PFSK-1 (cell line): ENCODE results near the gene TET2.

Experiments used
- FOXP2 ChIP-seq: optimal IDR thresholded peaks from 2 replicates; pipeline ENCODE3; 2011; ENCODE audit warnings: borderline replicate concordance, control low read depth, inconsistent platforms; ENCODE audit not compliant: insufficient read depth; ENCODE audit errors: extremely low read length, extremely low read depth
- POLR2AphosphoS5 ChIP-seq: IDR thresholded peaks from 2 replicates; pipeline ENCODE4 v1.6.1; 2012; ENCODE audit warnings: low read depth, mild to moderate bottlenecking, control low read depth, low read length, moderate library complexity
- SIN3A ChIP-seq: IDR thresholded peaks from 2 replicates; pipeline ENCODE4 v1.6.1; 2012; ENCODE audit warnings: mild to moderate bottlenecking, low read length, moderate library complexity, borderline replicate concordance; ENCODE audit not compliant: insufficient read depth
- TAF1 ChIP-seq: IDR thresholded peaks from 2 replicates; pipeline ENCODE4 v1.6.1; 2012; ENCODE audit warnings: low read length, control low read depth, borderline replicate concordance; ENCODE audit not compliant: insufficient read depth
- TF ChIP-seq, protein P1 (sequence below), 2 experiments: IDR thresholded peaks; 2 replicates each; pipeline versions ENCODE4 v1.6.1 to v1.8.0; 2011 to 2012; ENCODE audit warnings: low read depth in 2 of 2, low read length in 2 of 2, control low read depth in 1 of 2, inconsistent platforms in 1 of 2, mild to moderate bottlenecking in 1 of 2, moderate library complexity in 1 of 2; ENCODE audit not compliant: insufficient read depth in 1 of 2

Gene TET2

DNA sequence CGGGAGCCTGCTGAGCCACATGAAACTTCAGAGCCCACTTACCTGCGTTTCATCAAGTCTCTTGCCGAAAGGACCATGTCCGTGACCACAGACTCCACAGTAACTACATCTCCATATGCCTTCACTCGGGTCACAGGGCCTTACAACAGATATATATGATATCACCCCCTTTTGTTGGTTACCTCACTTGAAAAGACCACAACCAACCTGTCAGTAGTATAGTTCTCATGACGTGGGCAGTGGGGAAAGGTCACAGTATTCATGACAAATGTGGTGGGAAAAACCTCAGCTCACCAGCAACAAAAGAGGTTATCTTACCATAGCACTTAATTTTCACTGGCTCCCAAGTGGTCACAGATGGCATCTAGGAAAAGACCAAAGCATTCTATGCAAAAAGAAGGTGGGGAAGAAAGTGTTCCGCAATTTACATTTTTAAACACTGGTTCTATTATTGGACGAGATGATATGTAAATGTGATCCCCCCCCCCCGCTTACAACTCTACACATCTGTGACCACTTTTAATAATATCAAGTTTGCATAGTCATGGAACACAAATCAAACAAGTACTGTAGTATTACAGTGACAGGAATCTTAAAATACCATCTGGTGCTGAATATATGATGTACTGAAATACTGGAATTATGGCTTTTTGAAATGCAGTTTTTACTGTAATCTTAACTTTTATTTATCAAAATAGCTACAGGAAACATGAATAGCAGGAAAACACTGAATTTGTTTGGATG, 129.9 kb downstream of the TET2 start:
- no peak for TF ChIP-seq POLR2AphosphoS5
- TF ChIP-seq, protein P1, sequence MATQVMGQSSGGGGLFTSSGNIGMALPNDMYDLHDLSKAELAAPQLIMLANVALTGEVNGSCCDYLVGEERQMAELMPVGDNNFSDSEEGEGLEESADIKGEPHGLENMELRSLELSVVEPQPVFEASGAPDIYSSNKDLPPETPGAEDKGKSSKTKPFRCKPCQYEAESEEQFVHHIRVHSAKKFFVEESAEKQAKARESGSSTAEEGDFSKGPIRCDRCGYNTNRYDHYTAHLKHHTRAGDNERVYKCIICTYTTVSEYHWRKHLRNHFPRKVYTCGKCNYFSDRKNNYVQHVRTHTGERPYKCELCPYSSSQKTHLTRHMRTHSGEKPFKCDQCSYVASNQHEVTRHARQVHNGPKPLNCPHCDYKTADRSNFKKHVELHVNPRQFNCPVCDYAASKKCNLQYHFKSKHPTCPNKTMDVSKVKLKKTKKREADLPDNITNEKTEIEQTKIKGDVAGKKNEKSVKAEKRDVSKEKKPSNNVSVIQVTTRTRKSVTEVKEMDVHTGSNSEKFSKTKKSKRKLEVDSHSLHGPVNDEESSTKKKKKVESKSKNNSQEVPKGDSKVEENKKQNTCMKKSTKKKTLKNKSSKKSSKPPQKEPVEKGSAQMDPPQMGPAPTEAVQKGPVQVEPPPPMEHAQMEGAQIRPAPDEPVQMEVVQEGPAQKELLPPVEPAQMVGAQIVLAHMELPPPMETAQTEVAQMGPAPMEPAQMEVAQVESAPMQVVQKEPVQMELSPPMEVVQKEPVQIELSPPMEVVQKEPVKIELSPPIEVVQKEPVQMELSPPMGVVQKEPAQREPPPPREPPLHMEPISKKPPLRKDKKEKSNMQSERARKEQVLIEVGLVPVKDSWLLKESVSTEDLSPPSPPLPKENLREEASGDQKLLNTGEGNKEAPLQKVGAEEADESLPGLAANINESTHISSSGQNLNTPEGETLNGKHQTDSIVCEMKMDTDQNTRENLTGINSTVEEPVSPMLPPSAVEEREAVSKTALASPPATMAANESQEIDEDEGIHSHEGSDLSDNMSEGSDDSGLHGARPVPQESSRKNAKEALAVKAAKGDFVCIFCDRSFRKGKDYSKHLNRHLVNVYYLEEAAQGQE (IDR thresholded peaks at IDR 0.05; ENCODE audit: insufficient read depth in 1 of 2, low read depth in 2 of 2, low read length in 2 of 2), result no peak
- TF ChIP-seq FOXP2, result no peak
- TF ChIP-seq TAF1, result no peak
- no peak for TF ChIP-seq SIN3A

DNA sequence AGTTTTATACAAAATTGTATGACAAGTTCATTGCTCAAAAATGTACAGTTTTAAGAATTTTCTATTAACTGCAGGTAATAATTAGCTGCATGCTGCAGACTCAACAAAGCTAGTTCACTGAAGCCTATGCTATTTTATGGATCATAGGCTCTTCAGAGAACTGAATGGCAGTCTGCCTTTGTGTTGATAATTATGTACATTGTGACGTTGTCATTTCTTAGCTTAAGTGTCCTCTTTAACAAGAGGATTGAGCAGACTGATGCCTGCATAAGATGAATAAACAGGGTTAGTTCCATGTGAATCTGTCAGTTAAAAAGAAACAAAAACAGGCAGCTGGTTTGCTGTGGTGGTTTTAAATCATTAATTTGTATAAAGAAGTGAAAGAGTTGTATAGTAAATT, 131.0 kb downstream of the TET2 start:
- no peak for TF ChIP-seq TAF1
- TF ChIP-seq, protein P1 (IDR thresholded peaks at IDR 0.05; ENCODE audit: insufficient read depth in 1 of 2, low read depth in 2 of 2, low read length in 2 of 2), result no peak
- TF ChIP-seq FOXP2, result no peak
- TF ChIP-seq POLR2AphosphoS5, result no peak
- no peak for TF ChIP-seq SIN3A

DNA sequence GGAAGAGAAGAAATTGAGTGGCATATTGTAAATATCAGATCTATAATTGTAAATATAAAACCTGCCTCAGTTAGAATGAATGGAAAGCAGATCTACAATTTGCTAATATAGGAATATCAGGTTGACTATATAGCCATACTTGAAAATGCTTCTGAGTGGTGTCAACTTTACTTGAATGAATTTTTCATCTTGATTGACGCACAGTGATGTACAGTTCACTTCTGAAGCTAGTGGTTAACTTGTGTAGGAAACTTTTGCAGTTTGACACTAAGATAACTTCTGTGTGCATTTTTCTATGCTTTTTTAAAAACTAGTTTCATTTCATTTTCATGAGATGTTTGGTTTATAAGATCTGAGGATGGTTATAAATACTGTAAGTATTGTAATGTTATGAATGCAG, 132.6 kb downstream of the TET2 start:
- TF ChIP-seq, protein P1 (IDR thresholded peaks at IDR 0.05; ENCODE audit: insufficient read depth in 1 of 2, low read depth in 2 of 2, low read length in 2 of 2), result no peak
- TF ChIP-seq POLR2AphosphoS5, result no peak
- TF ChIP-seq FOXP2, result no peak

DNA sequence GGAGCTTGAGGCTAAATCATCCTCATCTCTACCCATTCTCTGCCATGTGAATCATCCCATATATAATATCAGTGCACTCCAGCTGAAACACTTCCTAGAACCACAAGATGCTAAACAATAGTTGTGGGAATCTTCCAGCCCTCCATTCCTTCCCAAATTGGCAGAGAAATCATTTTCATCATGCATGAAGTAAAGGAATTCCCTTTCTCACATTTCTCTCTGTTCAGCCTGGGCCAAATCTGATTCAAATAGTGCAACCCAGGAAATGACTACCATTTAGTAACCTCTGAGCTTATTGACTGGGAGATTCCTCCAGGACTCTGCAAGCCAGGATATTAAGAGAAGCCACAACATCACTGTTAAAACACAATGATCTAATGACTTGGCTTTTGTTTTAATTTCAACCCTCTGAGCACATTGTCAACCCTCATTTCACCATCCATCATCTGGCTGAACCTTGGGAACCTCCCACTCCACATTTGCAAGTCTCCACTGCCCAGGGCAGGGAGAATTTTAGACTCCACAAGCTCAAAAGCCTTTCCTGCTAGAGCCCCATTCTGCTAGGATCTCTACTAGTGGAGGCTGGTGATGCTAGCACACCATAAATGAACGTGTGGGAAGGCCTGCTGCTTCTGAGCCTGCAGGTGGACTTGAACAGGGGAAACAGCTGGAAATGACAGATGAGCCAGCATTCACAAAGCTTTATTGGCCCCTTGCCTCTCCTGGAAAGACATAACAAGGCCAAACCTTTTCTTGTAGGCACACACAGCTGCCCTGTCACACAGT, 133.9 kb downstream of the TET2 start:
- TF ChIP-seq POLR2AphosphoS5 (peak; percentile 21; the same call in 1 of the 2 replicates), FOXP2 (no peak)

DNA sequence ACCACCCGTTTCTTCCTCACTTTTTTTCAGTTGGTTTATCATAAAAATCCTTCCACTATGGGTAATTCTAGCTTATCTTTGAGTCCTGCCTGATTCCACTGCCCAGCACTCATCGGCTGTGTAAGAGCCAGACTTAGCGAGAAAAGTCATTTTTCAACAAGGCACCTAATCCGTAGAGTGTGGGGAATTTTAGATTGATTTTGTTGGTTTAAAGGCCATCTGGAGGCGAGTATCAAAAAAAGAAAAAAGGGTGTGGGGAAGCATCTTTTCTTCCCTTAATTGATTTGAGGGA, 134.4 kb downstream of the TET2 start:
- TF ChIP-seq POLR2AphosphoS5 (no peak), SIN3A (no peak)

DNA sequence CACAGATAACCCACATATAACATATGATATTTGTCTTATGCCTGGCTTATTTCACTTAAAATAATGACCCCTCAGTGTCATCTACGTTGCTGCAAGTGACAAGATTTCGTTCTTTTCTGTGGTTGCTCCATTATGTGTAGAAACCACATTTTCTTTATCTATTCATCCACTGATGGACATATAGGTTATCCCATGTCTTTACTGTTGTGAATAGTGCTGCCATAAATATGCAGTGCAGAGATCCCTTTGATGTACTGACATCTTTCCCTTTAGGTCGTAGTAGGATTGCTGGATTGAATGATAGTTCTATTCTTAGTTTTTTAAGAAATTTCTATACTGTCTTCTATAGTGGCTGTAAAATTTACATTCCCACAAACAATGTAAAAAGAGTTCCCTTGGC, 135.8 kb downstream of the TET2 start:
- no peak for TF ChIP-seq POLR2AphosphoS5
- no peak for TF ChIP-seq SIN3A
- TF ChIP-seq FOXP2, result no peak
- no peak for TF ChIP-seq TAF1
- TF ChIP-seq, protein P1 (IDR thresholded peaks at IDR 0.05; ENCODE audit: insufficient read depth in 1 of 2, low read depth in 2 of 2, low read length in 2 of 2), result no peak
